Parathyroid adenoma (tissue), 2 donors: ENCODE results near the gene PNP.

Experiments
- H2AFZ ChIP-seq: fragments of 300-600 bp; sonication (generic); one replicate; pipeline ENCODE4 v1.7.0; 2017; ENCODE audit warnings: antibody characterized with exemption, mild to moderate bottlenecking
- H3K27ac ChIP-seq: fragments of 300-600 bp; sonication (generic); one replicate; pipeline ENCODE4 v1.7.0; 2017
- H3K27me3 ChIP-seq: fragments of 300-600 bp; sonication (generic); one replicate; pipeline ENCODE4 v1.7.0; 2017; ENCODE audit warnings: low read length; ENCODE audit not compliant: control insufficient read depth, insufficient read depth
- H3K36me3 ChIP-seq: fragments of 300-600 bp; sonication (generic); one replicate; pipeline ENCODE4 v1.7.0; 2017; ENCODE audit warnings: low read length; ENCODE audit not compliant: control insufficient read depth, insufficient read depth
- H3K4me1 ChIP-seq: fragments of 300-600 bp; sonication (generic); one replicate; pipeline ENCODE4 v1.7.0; 2017; ENCODE audit warnings: control low read depth
- H3K4me2 ChIP-seq: fragments of 300-600 bp; sonication (generic); one replicate; pipeline ENCODE4 v1.7.0; 2017; ENCODE audit warnings: low read length
- H3K4me3 ChIP-seq: fragments of 300-600 bp; sonication (generic); one replicate; pipeline ENCODE4 v1.7.0; 2017; ENCODE audit warnings: low read depth, low read length
- H3K79me2 ChIP-seq: fragments of 300-600 bp; sonication (generic); one replicate; pipeline ENCODE4 v1.7.0; 2017; ENCODE audit warnings: control low read depth
- H3K9ac ChIP-seq: fragments of 300-600 bp; sonication (generic); one replicate; pipeline ENCODE4 v1.7.0; 2017; ENCODE audit warnings: mild to moderate bottlenecking
- H3K9me3 ChIP-seq: fragments of 300-600 bp; sonication (generic); one replicate; pipeline ENCODE4 v1.7.0; 2017; ENCODE audit warnings: low read length; ENCODE audit not compliant: control insufficient read depth
- CTCF ChIP-seq: fragments of 300-600 bp; sonication (generic); IDR thresholded peaks from one replicate; pipeline ENCODE4 v1.7.0; 2017; ENCODE audit warnings: antibody characterized with exemption, mild to moderate bottlenecking
- donor health status: primary hyperparathyroidism.

The PNP gene

DNA sequence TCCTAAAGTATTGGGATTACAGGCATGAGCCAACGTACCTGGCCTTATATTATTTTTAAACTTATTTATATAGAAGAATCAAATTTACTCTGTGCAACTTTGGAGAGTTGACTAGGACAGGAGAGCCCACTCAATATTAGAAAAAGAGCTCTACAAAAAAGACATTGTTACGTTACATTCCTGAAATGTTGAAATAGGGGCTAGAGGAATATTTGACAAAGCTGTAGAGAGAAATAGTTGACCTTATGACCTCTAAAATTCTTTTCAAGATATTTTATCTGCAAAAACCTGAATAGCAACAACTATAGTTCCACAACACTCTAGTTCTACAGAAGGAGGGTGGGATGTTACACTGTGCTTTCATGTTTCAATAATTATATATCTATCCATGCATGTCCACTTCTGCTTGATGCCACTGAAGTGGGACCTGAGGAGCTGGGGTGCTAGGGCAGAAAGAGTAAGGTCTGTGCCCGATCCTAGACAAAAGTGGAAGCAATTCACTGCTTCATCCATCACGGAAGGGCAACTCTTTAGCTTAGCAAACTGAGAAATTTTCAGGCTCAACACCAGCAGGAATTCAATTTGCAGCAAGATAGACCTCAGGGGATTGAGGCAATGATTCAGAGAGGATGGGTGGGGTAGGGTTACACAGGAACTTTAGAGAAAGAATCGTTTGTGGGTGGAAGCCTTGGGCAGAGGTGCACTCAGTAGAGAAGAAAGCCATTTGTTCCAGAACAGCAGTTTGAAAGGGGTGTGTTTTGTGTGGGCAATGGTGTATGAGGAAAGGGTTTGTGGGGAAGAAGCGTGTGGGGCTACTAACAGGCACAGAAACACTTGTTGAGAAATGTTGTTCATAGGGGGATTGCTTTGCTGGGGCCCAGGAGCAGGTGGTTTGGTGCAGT, 20.1 kb downstream of the PNP start:
- Histone ChIP-seq H3K79me2 (no peaks in the 10 kb centered on the region), H3K4me1 (no peaks in the 10 kb centered on the region), H2AFZ (no peak overlapping the region), H3K4me3 (no peak overlapping the region), H3K36me3 (no peaks in the 10 kb centered on the region), H3K9ac (no peak overlapping the region), H3K27ac (no peak overlapping the region), H3K27me3 (no peaks in the 10 kb centered on the region), H3K9me3 (no peaks in the 10 kb centered on the region), H3K4me2 (no peak overlapping the region)
- TF ChIP-seq CTCF: no peak

DNA sequence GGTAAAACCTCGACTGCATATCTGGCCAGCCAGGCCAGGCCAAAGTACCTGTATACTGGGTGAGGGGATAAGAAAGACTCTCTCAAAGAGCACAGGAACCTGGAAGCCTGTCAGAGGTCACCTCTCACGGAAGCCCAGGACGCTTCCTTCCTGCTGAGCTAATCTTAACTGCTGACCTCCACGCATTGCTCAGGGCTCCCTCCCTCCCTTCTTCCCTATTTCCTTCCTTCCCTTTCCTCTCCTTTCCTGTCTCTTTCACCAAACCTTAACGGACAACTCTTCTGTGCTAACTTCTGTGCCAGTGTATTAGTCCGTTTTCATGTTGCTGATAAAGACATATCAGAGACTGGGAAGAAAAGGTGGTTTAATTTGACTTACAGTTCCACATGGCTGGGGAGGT, 21.4 kb downstream of the PNP start:
- Histone ChIP-seq H3K27ac (no peak overlapping the region), H2AFZ (no peak overlapping the region), H3K4me1 (no peaks in the 10 kb centered on the region), H3K27me3 (no peaks in the 10 kb centered on the region), H3K9ac (no peak overlapping the region), H3K36me3 (no peaks in the 10 kb centered on the region), H3K79me2 (no peaks in the 10 kb centered on the region), H3K9me3 (no peaks in the 10 kb centered on the region), H3K4me3 (no peak overlapping the region), H3K4me2 (no peak overlapping the region)
- TF ChIP-seq CTCF: no peak

DNA sequence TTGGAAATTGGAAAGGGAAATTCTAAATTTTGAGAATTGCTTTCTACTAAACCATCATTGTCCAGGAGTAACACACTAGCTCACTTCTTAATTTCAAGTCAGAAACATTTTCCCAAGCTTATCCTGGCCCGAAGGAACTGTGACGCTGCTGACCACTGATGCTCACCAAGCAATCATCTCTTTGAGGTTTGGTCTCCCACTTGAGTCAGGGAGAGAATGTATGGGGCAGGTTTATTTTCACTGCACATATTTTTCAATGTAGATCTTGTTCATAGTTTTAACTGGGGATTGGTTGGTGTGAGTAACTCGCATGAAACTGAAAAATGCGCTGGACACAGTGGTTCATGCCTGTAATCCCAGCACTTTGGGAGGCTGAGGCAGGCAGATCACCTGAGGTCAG, 23.3 kb downstream of the PNP start:
- Histone ChIP-seq H3K4me1 (no peaks in the 10 kb centered on the region), H3K4me3 (no peak overlapping the region), H3K4me2 (no peak overlapping the region), H3K9ac (no peak overlapping the region), H3K36me3 (no peaks in the 10 kb centered on the region), H3K9me3 (no peaks in the 10 kb centered on the region), H3K27me3 (no peaks in the 10 kb centered on the region), H2AFZ (no peak overlapping the region), H3K27ac (no peak overlapping the region), H3K79me2 (no peaks in the 10 kb centered on the region)
- no peak for TF ChIP-seq CTCF

DNA sequence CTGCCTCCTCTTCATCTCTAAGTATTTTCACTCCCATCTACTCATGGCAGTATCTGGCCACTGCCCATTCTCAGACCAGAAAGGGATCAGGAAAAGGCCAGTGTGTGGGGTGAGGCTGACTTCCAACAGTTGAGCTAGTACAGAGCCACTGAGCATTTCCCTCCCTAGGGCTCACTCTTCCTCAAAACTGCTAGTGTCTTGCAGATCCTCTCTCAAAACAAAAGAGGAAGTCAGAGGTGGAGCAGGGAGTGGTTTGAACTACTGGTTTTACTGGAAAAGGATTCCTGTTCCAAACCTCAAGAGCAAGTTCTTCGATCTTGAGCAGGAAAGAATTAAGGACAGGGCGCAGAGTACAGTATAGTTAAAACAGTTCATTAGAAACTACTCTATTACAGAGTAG, 24.4 kb downstream of the PNP start:
- H3K27ac ChIP-seq: no peak overlapping the region

More for the DNA sequence above, 24.4 kb downstream of the PNP start:
- no peak overlapping the region for H2AFZ ChIP-seq
- H3K9ac ChIP-seq: no peak overlapping the region
- no peaks in the 10 kb centered on the region for H3K79me2 ChIP-seq
- H3K27me3 ChIP-seq: no peaks in the 10 kb centered on the region
- H3K4me1 ChIP-seq: no peaks in the 10 kb centered on the region
- no peaks in the 10 kb centered on the region for H3K9me3 ChIP-seq
- no peaks in the 10 kb centered on the region for H3K36me3 ChIP-seq
- TF ChIP-seq CTCF: no peak
- no peak overlapping the region for H3K4me3 ChIP-seq
- no peak overlapping the region for H3K4me2 ChIP-seq
